T-helper 1 cell (primary cell): ENCODE measurements around the gene GDAP1L1.
"Not testable (repeated sequence)": the region's sequence is repeated elsewhere in the genome, so short reads cannot be mapped to it uniquely, and the experiment has no call there.

Source experiments
- DNase-seq, 5 donors: peaks; one replicate each; pipeline ENCODE4 v3.0.0-alpha.2; 2012 to 2020

Gene GDAP1L1

GRCh38 chr20:44256961-44257360 lies 9.9 kb downstream of the GDAP1L1 start:
- DNase-seq: no peak

DNA sequence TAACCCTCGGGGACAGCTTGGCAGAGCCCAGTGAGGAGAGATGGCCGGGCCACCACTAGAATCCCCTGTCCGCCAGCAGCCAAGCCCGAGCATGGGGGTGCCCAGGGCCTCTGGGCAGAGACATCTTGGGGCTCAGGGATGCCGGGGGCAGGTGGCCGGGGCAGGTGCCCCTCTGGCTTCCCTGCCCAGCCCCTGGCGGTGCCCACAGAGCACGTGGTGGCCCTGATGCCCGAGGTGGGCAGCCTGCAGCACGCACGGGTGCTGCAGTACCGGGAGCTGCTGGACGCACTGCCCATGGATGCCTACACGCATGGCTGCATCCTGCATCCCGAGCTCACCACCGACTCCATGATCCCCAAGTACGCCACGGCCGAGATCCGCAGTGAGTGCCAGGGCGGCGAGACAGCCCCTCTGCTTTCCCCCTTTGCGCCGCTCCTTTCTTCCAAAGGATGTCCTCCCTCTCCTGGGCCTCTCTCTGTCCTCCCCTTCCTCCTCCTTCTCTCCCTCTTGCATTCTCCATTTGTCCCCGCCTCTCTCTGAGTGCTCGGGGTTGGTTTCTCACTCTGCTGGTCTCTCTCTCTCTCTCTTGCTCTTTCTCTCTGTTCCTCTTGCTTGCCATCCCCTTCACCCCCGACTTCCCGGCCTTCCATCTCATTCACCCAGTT lies 11.2 kb downstream of the GDAP1L1 start:
- no peak for DNase-seq

DNA sequence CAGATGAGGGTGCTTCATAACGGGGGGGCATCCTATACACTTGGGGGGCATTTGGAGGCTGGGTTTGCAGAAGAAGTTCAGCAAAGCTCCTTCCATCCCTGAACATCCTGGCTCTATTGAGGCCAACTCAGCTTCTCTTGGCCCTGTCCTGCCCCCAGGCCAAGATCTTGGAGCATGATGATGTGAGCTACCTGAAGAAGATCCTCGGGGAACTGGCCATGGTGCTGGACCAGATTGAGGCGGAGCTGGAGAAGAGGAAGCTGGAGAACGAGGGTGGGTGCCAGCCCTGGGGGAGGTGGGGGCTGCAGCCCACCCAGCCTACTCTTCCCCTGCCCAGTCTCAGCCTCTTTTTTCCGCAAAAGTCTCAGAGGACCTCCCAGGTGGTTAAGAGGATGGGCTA lies 17.2 kb downstream of the GDAP1L1 start:
- DNase-seq: no peak

- DNase-seq: no peak
Measured at GRCh38 chr20:44268802-44269201, 21.7 kb downstream of the GDAP1L1 start.

GRCh38 chr20:44271915-44272663 lies 25.0 kb downstream of the GDAP1L1 start:
- DNase-seq: peak in 1 of 5 donors; percentile 5

DNA sequence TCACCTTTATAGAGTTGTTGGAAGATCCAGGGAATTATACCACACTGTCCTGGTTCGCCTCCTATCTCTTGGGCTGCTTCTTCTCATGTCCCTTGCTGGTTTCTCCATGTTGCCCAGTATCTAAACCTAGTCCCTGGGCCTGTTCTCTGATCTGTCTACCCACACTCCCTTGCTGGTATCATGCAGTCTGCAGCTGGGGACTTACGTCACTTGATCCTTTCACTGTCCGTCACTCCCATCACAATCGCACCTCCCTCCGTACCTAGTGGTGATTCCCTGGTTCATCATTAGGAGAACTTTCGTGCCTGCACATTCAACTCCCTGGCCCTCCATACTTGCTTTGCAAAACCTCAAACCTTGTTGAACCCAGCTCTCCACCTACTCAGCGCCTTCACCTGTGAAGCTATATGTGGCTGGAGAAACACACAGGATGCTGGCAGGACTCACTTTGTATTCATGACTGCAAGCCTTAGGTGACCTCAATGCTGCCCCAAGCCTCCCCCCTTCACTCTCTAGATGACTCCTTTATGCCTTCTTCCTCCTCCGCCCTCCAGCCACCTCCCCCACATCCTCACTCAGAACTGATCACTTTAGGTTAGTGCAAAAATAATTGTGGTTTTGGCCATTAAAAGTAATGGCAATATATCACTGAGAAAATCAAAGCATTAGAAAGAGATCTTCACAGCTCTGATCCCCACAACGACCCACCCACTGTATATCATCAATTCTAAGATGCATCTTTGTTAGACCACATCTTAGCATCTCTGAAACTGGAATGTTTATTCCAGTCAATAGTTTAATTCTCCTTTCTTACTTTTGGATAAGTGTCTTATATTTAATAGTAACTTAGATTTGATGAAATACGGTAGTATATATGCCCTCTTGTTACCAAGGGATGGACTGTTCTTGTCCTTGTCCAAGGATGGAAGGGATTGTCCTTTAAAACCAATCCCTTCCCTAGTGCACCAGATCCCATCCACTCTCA lies 26.4 kb downstream of the GDAP1L1 start:
- DNase-seq: no peak

DNA sequence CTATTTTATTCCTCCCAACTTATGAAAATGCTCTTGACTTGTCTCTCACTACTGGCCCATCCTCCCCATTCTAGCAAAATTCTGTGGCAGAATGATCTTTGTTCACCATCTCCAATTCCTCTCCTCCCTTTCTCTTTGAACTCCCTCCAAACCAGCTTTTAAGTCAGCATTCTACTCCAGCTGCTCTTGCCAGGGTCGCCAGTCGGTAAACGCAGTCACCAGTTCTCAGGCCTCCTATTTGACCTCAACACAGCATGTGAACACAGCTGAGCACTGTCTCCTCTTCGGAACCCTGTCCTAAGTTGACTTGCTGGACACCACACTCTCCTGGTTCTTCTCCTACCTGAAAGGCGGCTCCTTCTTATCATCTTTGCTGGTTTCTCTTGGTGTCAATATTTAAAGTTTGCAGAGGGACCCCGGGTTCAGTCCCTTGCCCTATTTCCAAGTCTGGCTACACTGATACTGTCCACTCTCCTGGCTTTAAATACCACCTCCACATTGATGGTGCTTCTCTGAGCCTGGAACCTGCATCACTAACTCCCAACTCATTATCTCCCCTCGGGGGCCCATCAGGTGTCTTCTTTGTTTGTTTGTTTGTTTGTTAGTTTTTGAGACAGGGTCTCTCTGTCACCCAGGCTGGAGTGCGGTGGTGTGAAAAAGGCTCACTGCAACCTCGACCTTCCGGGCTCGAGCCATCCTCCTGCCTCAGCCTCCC lies 27.4 kb downstream of the GDAP1L1 start:
- no peak for DNase-seq

GRCh38 chr20:44279228-44279627 lies 32.1 kb downstream of the GDAP1L1 start:
- no peak for DNase-seq

GRCh38 chr20:44280387-44280786 lies 33.3 kb downstream of the GDAP1L1 start:
- DNase-seq: no peak

GRCh38 chr20:44282192-44282591 lies 35.1 kb downstream of the GDAP1L1 start:
- no peak for DNase-seq

DNA sequence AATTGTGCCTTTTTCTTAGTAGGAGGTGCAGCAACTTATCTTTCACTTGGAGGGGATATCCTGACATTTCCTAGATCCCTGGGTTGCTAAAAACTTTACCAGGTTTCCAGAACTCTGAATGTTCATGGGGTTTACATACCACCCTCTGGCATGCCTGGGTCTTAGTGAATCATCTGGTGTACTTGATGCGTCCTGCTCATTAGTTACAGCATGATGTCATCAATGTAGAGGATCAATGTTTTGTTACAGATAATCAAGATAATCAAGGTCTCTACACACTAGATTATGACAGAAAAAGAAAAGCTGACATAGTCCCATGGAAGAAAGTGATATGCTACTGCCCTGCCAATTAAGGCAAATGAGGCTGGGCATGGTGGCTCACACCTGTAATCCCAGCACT lies 36.9 kb downstream of the GDAP1L1 start:
- DNase-seq: no peak

- no peak for DNase-seq
Measured at GRCh38 chr20:44287272-44288097, 40.4 kb downstream of the GDAP1L1 start.

DNA sequence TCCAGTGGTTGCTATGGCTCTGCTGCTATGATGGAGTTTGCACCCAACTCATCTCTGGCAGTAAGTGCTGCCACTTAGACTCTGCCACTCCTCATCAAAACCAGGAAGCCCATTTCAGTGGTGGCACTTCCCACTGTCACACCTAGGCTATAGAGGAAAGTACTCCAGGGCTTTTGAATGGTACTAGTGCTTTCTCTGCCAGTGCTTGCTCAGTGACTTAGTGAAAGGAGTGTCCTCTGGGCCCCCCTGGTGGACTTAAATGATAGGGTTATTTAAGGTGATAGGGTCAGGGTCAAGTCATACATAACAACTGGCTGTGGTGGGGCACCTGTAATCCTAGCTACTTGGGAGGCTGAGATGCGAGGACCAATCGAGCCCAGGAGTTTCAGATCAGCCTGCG lies 41.1 kb downstream of the GDAP1L1 start:
- DNase-seq: no peak

DNA sequence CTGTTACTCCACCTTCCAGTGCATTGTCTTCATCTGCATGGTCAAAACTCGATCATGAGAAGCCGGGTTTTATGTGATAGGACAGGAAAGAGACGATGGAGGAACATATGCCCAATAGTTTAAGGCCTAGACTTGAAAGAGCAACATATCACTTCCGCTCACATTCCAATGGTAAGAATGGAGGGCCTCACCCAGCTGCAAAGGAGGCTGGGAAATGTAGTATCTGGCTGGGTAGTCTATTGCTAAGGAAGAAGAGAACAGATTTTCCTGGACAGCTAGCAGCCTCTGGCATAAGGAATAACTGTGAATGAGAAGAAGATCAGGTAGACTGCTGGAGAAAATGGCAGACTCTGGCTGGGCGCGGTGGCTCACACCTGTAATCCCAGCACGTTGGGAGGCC lies 44.6 kb downstream of the GDAP1L1 start:
- DNase-seq: no peak

- DNase-seq: no peak
Measured at GRCh38 chr20:44296011-44296410, 48.9 kb downstream of the GDAP1L1 start.

DNA sequence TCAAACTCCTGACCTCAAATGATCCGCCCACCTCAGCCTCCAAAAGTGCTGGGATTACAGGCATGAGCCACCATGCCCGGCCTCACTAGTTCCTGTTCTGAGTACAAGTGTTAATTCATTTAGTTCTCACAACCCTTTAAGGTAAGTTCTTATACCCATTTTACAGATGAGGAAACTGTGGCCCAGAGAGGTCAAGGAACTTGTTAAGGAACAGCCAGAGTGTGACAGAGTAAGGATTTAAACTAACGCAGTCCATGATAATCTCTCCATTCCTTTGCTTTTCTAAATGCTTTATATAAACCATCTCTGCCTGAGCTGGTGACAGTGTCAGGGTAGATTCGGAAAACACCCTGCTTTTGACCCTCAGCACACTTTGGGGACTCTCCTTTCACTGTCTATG lies 50.6 kb downstream of the GDAP1L1 start:
- DNase-seq: no peak

GRCh38 chr20:44299011-44299535 lies 52.0 kb downstream of the GDAP1L1 start:
- DNase-seq: not testable (repeated sequence)

- DNase-seq: no peak
Measured at GRCh38 chr20:44301285-44301684, 54.2 kb downstream of the GDAP1L1 start.

- no peak for DNase-seq
Measured at GRCh38 chr20:44302026-44302669, 55.0 kb downstream of the GDAP1L1 start.

- DNase-seq: no peak
Measured at GRCh38 chr20:44302736-44303135, 55.6 kb downstream of the GDAP1L1 start.

GRCh38 chr20:44304383-44304782 lies 57.3 kb downstream of the GDAP1L1 start:
- no peak for DNase-seq
